H9 (cell line): ENCODE data around the gene ARFGAP1. TPM values are rescaled to one million over a fixed set of nuclear protein-coding genes. Genes with fewer than 3 reads are reported as not detected.

Source experiments
- DNase-seq: peaks from one replicate; pipeline ENCODE4 v3.0.0-alpha.2; 2017
- H2AFZ ChIP-seq: one replicate; pipeline ENCODE4 v1.6.1; 2013; ENCODE audit warnings: mild to moderate bottlenecking, low read length, control low read depth, moderate library complexity
- H2AK5ac ChIP-seq: 2 replicates; pipeline ENCODE4 v1.6.1; 2013; ENCODE audit warnings: low read length, control low read depth, mixed read lengths; ENCODE audit not compliant: insufficient read length
- H2BK120ac ChIP-seq: one replicate; pipeline ENCODE4 v1.6.1; 2013; ENCODE audit warnings: low read depth, mild to moderate bottlenecking, low read length, control low read depth, inconsistent platforms; ENCODE audit not compliant: poor library complexity, severe bottlenecking
- H2BK12ac ChIP-seq: 2 replicates; pipeline ENCODE4 v1.6.1; 2013; ENCODE audit warnings: low read length, control low read depth, mixed read lengths, low read depth; ENCODE audit not compliant: insufficient read length
- H2BK15ac ChIP-seq: 2 replicates; pipeline ENCODE4 v1.6.1; 2013; ENCODE audit warnings: low read depth, low read length, control low read depth
- H2BK20ac ChIP-seq: one replicate; pipeline ENCODE4 v1.6.1; 2013; ENCODE audit warnings: low read depth, mild to moderate bottlenecking, low read length, control low read depth, inconsistent platforms; ENCODE audit not compliant: poor library complexity, severe bottlenecking
- H2BK5ac ChIP-seq: 2 replicates; pipeline ENCODE4 v1.6.1; 2013; ENCODE audit warnings: low read length, control low read depth, mixed read lengths; ENCODE audit not compliant: insufficient read length
- H3K14ac ChIP-seq: 2 replicates; pipeline ENCODE4 v1.6.1; 2013; ENCODE audit warnings: low read length, control low read depth; ENCODE audit not compliant: insufficient read depth
- H3K18ac ChIP-seq: 2 replicates; pipeline ENCODE4 v1.6.1; 2013; ENCODE audit warnings: low read depth, mild to moderate bottlenecking, mixed read lengths, low read length, control low read depth; ENCODE audit not compliant: insufficient read length
- H3K23ac ChIP-seq: 2 replicates; pipeline ENCODE4 v1.6.1; 2013; ENCODE audit warnings: low read length, control low read depth, mixed read lengths, low read depth; ENCODE audit not compliant: insufficient read length
- H3K23me2 ChIP-seq: 2 replicates; pipeline ENCODE4 v1.6.1; 2013; ENCODE audit warnings: low read depth, mild to moderate bottlenecking, mixed read lengths, low read length, control low read depth; ENCODE audit not compliant: insufficient read length, poor library complexity, severe bottlenecking
- H3K27ac ChIP-seq: 2 replicates; pipeline ENCODE4 v1.5.1; 2013; ENCODE audit warnings: low read length, control low read depth, mixed read lengths, low read depth; ENCODE audit not compliant: insufficient read length
- H3K27me3 ChIP-seq: 2 replicates; pipeline ENCODE4 v1.6.1; 2013; ENCODE audit warnings: low read length, control low read depth, inconsistent platforms; ENCODE audit not compliant: insufficient read depth
- H3K4ac ChIP-seq: 2 replicates; pipeline ENCODE4 v1.6.1; 2013; ENCODE audit warnings: low read depth, mild to moderate bottlenecking, control low read depth, inconsistent platforms, low read length, moderate library complexity
- H3K4me1 ChIP-seq: 2 replicates; pipeline ENCODE4 v1.6.1; 2013; ENCODE audit warnings: low read length, control low read depth, inconsistent platforms; ENCODE audit not compliant: insufficient read depth
- H3K4me2 ChIP-seq: 2 replicates; pipeline ENCODE4 v1.6.1; 2013; ENCODE audit warnings: low read length, control low read depth, mixed read lengths; ENCODE audit not compliant: insufficient read length, insufficient read depth
- H3K56ac ChIP-seq: 2 replicates; pipeline ENCODE4 v1.6.1; 2013; ENCODE audit warnings: low read depth, mild to moderate bottlenecking, mixed read lengths, low read length, control low read depth; ENCODE audit not compliant: insufficient read length
- H3K79me1 ChIP-seq: 2 replicates; pipeline ENCODE4 v1.6.1; 2013; ENCODE audit warnings: low read depth, mild to moderate bottlenecking, moderate library complexity, low read length, control low read depth, inconsistent platforms; ENCODE audit not compliant: insufficient read depth, poor library complexity, severe bottlenecking
- H3K79me2 ChIP-seq: 2 replicates; pipeline ENCODE4 v1.6.1; 2013; ENCODE audit warnings: low read length, control low read depth, inconsistent platforms; ENCODE audit not compliant: insufficient read depth
- H3K9ac ChIP-seq: 2 replicates; pipeline ENCODE4 v1.6.1; 2013; ENCODE audit warnings: low read length, control low read depth, mixed read lengths; ENCODE audit not compliant: insufficient read length; ENCODE audit errors: extremely low read depth
- H3K9me3 ChIP-seq: one replicate; pipeline ENCODE4 v1.6.1; 2013; ENCODE audit warnings: low read depth, low read length, inconsistent platforms; ENCODE audit not compliant: control insufficient read depth
- H3T11ph ChIP-seq: one replicate; pipeline ENCODE4 v1.6.1; 2013; ENCODE audit warnings: mild to moderate bottlenecking, low read length, control low read depth, inconsistent platforms
- H4K20me1 ChIP-seq: one replicate; pipeline ENCODE4 v1.6.1; 2013; ENCODE audit not compliant: control insufficient read depth, insufficient read length, insufficient read depth
- H4K5ac ChIP-seq: 2 replicates; pipeline ENCODE4 v1.6.1; 2013; ENCODE audit warnings: low read depth, mild to moderate bottlenecking, mixed read lengths, low read length, control low read depth; ENCODE audit not compliant: insufficient read length
- H4K8ac ChIP-seq: replicated peaks from 2 replicates; pipeline ENCODE4 v1.6.1; 2013; ENCODE audit warnings: low read length, control low read depth, mixed read lengths, low read depth; ENCODE audit not compliant: insufficient read length
- H4K91ac ChIP-seq: 2 replicates; pipeline ENCODE4 v1.6.1; 2013; ENCODE audit warnings: low read depth, mild to moderate bottlenecking, moderate library complexity, mixed read lengths, low read length, control low read depth; ENCODE audit not compliant: insufficient read length
- H3K27ac Mint-ChIP-seq, 3 experiments: 2 replicates in 2 of 3; 3 replicates in 1 of 3; pipeline ENCODE4 v1.8.0; 2020 to 2021; ENCODE audit warnings: mixed read lengths in 3 of 3, mild to moderate bottlenecking in 1 of 3, moderate library complexity in 1 of 3
- H3K27me3 Mint-ChIP-seq: 2 replicates; pipeline ENCODE4 v1.8.0; 2021; ENCODE audit warnings: low read depth, mild to moderate bottlenecking, moderate library complexity, mixed read lengths
- H3K36me3 Mint-ChIP-seq, 3 experiments: 2 replicates in 2 of 3; 3 replicates in 1 of 3; pipeline ENCODE4 v1.8.0; 2020 to 2021; ENCODE audit warnings: low read depth in 3 of 3, mixed read lengths in 3 of 3; ENCODE audit not compliant: insufficient read depth in 1 of 3
- H3K4me1 Mint-ChIP-seq, 2 experiments: 2 replicates each; pipeline ENCODE4 v1.8.0; 2020; ENCODE audit warnings: mixed read lengths in 2 of 2
- H3K4me3 Mint-ChIP-seq, 2 experiments: 2 replicates in 1 of 2; 3 replicates in 1 of 2; pipeline ENCODE4 v1.8.0; 2020 to 2021; ENCODE audit warnings: mild to moderate bottlenecking in 2 of 2, mixed read lengths in 2 of 2, moderate library complexity in 1 of 2
- H3K9me3 Mint-ChIP-seq, 2 experiments: 2 replicates in 1 of 2; 3 replicates in 1 of 2; pipeline ENCODE4 v1.8.0; 2020; ENCODE audit warnings: mild to moderate bottlenecking in 2 of 2, mixed read lengths in 2 of 2, moderate library complexity in 1 of 2
- WGBS: extraction: QIAGEN DNeasy Blood & Tissue Kit; methylation state at CpG from one replicate; pipeline ENCODE4 v1.1.7; 2013; ENCODE audit warnings: missing lambda C conversion rate, low lambda C conversion rate, mixed read lengths; ENCODE audit not compliant: insufficient read length; ENCODE audit errors: extremely low coverage; 5-methylcytosine and 5-hydroxymethylcytosine counted together
- total RNA-seq: library from RNA; stranded (reverse); gene quantifications from 2 replicates; pipeline ENCODE4 v1.2.1, GENCODE V29; 2021
- TF ChIP-seq, protein P1 (sequence below): fragments of 200-600 bp; sonication (generic); conservative IDR thresholded peaks from 3 replicates; pipeline ENCODE4 v1.8.0; 2021; ENCODE audit warnings: antibody characterized with exemption, mild to moderate bottlenecking

Gene ARFGAP1
- total RNA-seq, 1 experiment from 2014 or later, result 114 TPM

DNA sequence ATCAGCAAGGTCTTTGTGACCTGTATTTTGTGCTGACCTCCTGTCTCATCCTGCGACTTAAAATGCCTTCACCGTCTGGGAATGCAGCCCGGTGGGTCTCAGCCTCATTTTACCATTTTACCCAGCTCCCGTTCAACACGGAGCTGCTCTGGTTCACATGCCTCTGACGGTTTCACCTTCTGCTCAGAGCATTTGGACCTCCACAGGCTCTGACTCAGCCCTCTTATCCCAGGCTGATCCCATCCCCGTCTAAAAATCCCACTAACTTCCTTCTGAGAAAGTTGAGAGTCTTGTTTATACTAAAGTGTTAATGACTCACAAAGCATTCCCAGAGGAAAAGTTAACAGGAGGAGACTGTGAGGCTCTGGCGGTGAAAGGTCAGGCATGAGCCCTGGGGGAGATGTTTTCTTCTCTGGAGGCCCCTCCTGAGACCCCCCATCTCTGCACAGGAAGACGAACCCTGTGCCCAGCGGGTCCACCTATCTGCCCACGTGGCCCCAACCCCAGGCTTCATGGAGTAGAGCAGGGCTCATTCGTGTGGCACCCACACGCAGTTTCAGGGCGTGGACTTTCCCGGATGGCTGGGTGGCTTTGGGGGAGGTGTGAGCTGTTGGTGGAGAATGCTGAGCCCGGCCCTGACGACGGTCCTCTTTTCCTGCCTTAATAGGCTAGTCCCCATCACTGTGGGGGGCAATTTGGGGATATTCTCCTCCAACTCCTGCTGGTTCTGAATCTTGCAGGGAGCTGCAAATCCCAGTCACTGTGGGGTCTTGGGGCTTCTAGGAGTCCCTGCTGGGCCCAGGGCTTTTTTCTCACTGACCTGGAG lies 40.2 kb upstream of the ARFGAP1 start:
- H3K9me3 Mint-ChIP-seq, result no peaks in the 10 kb centered on the region; a peak in 1 of 5 replicates
- Histone ChIP-seq H3K79me2 (no peaks in the 10 kb centered on the region), H4K8ac (no peak overlapping the region), H4K20me1 (no peaks in the 10 kb centered on the region), H2BK12ac (no peak overlapping the region), H4K5ac (no peak overlapping the region), H2BK5ac (no peak overlapping the region), H3K56ac (no peak overlapping the region), H3K23me2 (no peaks in the 10 kb centered on the region), H2AK5ac (no peak overlapping the region), H2BK120ac (no peak overlapping the region), H3K4me1 (peaks cover 2% of the 10 kb centered on the region; the same call in 1 of the 2 replicates), H3K4me2 (no peak overlapping the region), H3K14ac (no peak overlapping the region), H3K4ac (no peak overlapping the region), H3K23ac (no peak overlapping the region), H3K9ac (no peak overlapping the region), H3K9me3 (no peaks in the 10 kb centered on the region), H2BK20ac (no peak overlapping the region), H3T11ph (no peak overlapping the region), H2AFZ (no peak overlapping the region), H3K79me1 (no peaks in the 10 kb centered on the region), H2BK15ac (no peak overlapping the region), H3K27me3 (no peaks in the 10 kb centered on the region), H3K27ac (no peak overlapping the region), H4K91ac (no peak overlapping the region), H3K18ac (no peak overlapping the region)
- H3K27me3 Mint-ChIP-seq, result peaks cover 17% of the 10 kb centered on the region
- DNase-seq, result no peak
- H3K4me1 Mint-ChIP-seq, result peaks cover 33 to 57% of the 10 kb centered on the region in 2 experiments
- TF ChIP-seq, protein P1, sequence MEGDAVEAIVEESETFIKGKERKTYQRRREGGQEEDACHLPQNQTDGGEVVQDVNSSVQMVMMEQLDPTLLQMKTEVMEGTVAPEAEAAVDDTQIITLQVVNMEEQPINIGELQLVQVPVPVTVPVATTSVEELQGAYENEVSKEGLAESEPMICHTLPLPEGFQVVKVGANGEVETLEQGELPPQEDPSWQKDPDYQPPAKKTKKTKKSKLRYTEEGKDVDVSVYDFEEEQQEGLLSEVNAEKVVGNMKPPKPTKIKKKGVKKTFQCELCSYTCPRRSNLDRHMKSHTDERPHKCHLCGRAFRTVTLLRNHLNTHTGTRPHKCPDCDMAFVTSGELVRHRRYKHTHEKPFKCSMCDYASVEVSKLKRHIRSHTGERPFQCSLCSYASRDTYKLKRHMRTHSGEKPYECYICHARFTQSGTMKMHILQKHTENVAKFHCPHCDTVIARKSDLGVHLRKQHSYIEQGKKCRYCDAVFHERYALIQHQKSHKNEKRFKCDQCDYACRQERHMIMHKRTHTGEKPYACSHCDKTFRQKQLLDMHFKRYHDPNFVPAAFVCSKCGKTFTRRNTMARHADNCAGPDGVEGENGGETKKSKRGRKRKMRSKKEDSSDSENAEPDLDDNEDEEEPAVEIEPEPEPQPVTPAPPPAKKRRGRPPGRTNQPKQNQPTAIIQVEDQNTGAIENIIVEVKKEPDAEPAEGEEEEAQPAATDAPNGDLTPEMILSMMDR, result no peak
- H3K36me3 Mint-ChIP-seq, result no peaks in the 10 kb centered on the region
- H3K27ac Mint-ChIP-seq, result no peak overlapping the region
- no peak overlapping the region for H3K4me3 Mint-ChIP-seq
- WGBS, result no CpG with 5 or more reads among the region's 18 CpGs
